Limb (tissue), 2 donors: Measurements from ENCODE around the gene ZDBF2.
"Not testable (repeated sequence)": the region's sequence is repeated elsewhere in the genome, so short reads cannot be mapped to it uniquely, and the experiment has no call there.

Source experiments
- DNase-seq, 2 donors: peaks; one replicate each; pipeline ENCODE4 v3.0.0-alpha.2; 2016; ENCODE audit errors: extremely low spot score in 2 of 2

The ZDBF2 gene

GRCh38 chr2:206323486-206323885 is 49.0 kb downstream of the ZDBF2 start:
- DNase-seq = no peak

DNA sequence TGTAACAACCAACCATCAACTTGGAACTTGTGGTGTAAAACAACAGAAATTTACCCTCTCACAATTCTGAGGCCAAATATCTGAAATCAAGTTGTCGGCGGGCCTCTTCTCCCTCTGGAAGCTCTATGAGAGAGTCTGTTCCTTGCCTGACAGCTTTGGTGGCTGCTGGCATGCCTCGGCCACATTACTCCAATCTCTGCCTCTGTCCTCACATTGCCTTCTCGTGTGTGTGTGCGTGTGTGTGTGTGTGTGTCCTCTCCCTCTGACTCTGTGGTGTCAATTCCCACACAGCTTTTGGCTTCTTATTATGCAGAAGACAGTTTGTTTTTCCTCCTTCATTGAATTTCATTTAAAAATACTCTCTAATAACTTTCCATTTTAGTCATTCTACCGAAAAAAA is 50.4 kb downstream of the ZDBF2 start:
- DNase-seq = no peak

GRCh38 chr2:206328974-206329373 is 54.5 kb downstream of the ZDBF2 start:
- DNase-seq = no peak

DNA sequence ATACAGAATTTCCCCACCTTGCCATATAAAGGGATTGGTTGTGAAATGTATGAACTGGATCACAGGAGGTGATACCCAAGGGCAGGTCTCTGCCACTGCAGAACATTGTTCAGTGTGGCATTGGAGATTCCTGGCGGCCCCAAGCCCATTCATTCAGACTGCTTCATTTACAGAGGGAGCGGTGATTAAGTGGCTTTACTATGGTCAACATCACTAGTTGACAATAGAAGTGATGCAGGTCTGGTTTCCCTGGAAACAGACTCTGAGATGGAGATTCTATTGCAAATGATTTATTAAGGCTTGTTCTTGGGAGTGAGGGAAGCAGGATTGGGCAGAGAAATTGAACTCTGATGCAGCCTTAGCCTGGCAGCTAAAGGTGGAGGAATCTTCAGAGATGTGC is 62.4 kb downstream of the ZDBF2 start:
- DNase-seq = no peak

GRCh38 chr2:206337956-206338355 is 63.5 kb downstream of the ZDBF2 start:
- no peak for DNase-seq

DNA sequence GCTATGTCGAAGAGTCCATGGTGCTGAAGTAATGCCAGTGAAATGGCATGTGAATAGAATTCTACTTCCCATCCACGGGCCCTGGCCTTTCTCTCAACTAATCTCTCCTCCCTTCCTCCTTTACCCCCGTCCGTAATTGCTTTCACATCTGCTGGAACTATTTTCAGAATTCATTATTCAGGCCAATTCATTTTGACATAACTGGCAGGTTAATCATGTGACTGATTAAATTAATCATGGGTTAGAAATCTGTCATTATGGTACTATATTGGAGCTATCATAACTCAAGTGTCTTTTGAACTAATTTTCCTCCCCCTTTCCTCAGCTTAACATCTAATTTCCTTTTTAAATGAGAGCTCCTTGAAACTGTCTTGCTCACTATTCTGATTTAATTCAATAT is 66.9 kb downstream of the ZDBF2 start:
- no peak for DNase-seq

GRCh38 chr2:206343144-206343543 is 68.7 kb downstream of the ZDBF2 start:
- DNase-seq = no peak

DNA sequence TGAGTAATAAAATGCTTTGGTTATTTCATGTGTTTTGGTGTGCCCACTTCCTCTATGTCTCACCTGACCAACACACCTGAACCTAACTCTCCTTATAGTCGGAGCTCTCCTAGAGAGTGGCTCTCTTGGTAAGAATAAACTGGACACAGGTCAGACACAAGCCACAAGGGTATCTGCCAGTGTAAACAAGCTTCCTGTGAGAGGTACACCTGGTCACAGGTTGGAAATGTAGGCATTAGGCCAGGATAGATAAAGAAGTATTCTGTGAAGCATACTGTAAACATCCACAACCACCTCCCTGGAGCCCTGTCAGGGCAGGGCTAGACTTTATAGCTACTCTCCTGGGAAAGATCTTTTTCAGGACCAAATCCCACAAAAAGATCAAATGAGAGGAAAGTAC is 69.4 kb downstream of the ZDBF2 start:
- DNase-seq = no peak

DNA sequence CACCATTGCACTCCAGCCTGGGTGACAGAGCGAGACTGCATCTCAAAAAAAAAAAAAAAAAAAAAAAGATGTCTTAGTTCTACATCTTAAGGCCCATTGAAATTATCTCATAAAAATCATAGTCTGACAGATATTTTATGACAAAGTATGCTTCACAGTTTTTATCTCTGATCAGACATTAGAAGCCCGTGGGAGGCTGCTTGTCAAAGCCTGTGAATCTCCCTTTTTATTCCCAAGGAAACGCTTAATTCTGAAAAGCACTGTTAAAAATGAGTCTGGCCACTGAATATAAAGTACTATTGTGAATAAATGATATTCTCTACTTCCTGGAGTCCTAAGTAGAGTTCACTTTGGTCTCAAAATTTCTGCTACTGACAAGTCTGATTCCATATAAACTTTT is 71.1 kb downstream of the ZDBF2 start:
- no peak for DNase-seq

DNA sequence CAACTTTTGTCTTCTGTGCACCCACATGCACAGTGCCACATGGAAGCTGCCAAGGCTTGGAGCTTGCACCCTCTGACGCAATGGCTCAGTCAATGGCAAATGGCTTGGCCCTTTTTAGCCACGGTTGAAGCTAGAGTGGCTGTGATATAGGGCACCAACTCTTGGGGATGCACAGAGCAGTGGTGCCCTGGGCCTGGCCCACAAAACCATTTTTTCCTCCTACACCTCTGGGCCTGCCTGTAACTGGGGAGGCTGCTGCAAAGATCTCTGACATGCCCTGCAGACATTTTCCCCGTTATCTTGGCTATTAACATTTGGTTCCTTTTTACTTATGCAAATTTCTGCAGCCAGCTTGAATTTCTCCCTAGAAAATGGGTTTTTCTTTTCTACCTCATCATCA is 74.9 kb downstream of the ZDBF2 start:
- DNase-seq = no peak

GRCh38 chr2:206352571-206352970 is 78.1 kb downstream of the ZDBF2 start:
- DNase-seq = no peak

DNA sequence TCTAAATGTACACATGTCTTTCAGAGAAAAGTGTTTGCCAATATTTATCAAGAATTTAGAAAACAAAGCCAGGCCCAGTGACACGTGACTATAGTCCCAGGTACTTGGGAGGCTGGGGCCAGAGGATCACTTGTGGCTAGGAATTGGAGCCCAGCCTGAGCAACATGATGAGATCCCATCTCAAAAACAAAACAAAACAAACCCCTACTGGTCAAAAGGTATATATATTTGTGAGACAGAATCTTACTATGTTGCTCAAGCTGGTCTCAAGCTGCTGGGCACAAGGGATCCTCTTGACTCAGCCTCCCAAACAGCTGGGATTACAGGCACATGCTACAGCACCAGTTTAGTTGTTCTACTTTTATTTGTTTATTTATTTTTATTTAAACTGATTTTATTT is 79.2 kb downstream of the ZDBF2 start:
- no peak for DNase-seq

- DNase-seq = no peak
Observed at GRCh38 chr2:206354129-206354528, 79.7 kb downstream of the ZDBF2 start.

DNA sequence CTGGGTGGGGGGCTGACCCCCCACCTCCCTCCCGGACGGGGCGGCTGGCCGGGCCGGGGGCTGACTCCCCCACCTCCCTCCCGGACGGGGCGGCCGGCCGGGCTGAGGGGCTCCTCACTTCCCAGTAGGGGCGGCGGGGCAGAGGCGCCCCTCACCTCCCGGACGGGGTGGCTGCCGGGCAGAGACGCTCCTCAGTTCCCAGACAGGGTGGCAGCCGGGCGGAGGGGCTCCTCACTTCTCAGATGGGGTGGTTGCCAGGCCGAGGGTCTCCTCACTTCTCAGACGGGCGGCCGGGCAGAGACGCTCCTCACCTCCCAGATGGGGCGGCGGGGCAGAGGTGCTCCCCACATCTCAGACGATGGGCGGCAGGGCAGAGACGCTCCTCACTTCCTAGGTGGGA is 82.4 kb downstream of the ZDBF2 start:
- DNase-seq = not testable (repeated sequence)

DNA sequence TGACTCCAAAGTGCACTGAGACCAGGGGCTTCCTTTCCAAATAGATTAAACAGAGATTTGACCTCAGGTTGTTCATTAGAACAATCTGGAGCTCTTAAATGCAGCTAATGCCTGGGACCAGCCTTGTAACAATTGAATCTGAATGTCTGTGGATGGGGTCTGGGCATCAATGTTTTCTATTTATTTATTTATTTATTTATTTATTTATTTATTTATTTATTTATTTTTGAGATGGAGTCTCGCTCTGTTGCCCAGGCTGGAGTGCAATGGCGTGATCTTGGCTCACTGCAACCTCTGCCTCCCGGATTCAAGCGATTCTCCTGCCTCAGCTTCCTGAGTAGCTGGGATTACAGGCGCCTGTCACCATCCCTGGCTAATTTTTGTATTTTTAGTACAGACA is 86.4 kb downstream of the ZDBF2 start:
- DNase-seq = not testable (repeated sequence)

GRCh38 chr2:206361407-206362045 is 87.1 kb downstream of the ZDBF2 start:
- DNase-seq = no peak
